ENCODE measurements around the gene COL18A1.

Gene COL18A1

DNA sequence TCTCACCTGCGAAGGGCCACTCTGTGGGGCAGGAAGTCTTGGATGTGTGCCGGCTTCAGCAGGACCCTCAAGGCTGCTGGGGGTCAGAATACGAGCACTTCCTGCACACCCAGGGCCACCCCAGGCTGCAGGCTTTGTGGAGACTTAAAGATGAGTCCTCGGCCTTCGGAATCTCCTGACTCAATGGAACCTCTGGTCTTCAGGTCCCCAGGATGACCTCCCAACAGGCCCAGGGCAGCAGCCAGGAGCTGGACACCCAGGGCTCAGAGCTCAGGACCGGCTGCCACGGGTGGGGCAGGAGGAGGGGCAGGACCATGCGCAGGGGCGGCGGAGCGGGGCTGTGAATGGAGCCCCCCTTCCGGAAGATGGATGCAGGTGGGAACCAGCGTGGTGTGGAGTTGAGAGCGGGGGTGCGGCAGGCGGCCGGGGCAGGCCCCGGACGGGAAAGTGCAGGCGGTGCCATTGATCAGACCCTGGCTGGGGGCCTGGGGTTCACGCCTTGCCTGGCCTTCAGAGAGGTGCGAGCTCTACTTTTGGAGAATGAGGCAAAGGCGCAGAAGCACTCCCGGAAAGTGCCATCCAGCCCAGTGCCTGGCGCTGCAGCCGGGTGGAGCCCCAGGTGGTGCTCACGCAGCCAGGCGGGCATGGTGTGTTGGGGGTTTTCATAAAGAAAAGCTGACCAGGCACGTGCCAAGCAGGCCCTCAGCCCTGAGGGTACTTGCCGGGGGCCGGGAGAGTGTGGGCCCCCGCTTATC is 10.4 kb downstream of the COL18A1 start:
- DNase-seq = peak; percentile 31

DNA sequence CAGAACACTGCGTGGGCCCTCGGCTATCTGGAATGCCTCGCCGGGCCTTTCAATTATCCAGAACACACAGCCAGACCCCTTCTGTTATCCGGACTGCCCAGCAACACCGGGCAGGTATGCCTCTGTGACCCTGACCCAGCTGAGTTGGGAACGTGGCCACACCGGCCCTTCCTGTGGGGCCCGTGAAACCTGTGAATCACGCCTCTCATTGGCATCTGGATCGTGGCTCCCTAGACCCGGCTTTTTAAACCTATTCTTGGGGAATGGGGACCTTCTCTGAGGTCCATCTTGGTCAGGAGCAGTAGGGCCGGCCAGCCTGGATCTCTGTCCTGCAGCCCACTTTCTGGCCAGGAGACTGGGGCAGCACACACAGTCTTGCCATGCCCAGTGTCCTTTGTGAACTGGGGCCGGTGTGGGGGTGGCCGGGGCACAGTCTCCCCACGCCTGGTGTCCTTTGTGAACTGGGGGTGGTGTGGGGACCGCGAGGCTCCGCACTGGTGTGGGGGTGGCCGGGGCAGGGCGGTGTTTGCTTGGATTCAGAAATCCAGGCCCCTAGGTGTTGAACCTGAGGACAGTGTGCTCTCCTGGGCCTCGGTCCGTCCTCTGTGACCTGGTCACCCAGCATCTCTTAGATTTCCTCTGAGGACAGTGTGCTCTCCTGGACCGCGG is 11.1 kb downstream of the COL18A1 start:
- DNase-seq = peak; percentile 9

DNA sequence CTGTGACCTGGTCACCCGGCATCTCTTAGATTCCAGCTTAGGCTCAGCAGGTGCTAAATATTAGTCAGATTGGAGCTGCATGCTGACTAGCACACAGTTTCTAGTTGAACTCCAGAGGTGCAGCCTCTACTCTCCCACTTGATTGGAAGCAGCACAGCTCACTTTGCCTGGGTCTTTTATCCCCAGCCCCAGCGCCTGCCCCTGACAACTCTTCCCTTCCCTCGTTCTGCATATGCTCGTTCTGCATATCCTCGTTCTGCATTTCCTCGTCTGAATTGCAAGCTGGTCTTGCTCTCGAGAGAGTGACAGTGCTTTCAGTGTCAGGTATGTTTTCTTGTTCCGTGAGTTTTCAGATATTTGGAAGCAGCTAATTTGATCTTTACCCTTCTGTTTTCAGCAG is 11.7 kb downstream of the COL18A1 start:
- DNase-seq = peak; percentile 42

DNA sequence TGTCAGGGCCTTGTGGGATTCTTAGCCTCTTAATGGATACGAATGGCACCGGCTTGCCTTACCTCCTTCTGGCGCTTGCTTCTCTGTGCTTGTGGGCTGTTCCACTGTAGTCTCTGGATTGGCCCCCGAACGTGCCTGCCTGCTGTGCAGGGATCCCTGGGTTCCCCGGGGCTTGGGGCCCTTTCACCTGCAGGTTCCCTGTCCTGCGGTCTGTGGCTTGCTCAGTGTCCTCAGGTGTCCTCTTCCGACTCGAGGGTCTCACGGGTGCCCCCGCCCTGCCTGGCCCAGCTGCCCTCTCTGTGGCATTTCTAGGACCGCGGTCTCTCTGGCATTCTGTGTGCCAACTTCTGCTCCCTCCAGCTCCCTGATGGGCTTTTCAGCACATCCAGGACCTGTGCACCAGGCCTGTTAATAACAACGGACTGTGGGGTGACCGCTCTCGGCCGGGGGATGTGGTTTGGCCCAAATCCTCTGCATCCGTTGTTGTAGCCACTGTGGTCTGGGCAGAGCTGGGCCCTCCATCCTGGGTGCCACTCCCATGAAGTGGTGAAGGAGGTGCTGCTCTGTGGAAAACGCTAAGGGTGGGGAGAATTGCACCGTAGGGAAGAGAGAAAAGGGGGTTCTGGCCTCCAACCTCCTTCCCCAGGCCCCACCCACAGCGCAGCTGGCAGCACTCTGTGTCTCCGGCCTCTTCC is 12.4 kb downstream of the COL18A1 start:
- DNase-seq = peak; percentile 32

DNA sequence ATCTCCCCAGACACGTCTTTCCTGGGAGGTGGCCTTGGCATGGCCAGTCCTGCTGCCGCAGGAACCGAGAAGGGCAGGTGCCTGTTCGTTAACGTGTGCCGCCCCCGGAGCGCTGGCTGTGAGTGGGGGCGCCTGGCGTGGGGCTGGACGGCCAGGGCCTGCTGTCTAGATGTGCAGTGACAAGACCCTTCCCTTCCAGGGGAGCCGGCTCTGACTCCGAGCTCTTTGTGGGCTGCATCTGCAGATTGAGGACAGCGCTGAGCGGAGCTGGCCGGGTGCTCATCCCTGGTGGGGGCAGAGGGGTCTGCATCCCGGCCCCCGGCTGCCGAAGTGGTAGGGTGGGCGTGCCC is 13.0 kb downstream of the COL18A1 start:
- no peak for DNase-seq

DNA sequence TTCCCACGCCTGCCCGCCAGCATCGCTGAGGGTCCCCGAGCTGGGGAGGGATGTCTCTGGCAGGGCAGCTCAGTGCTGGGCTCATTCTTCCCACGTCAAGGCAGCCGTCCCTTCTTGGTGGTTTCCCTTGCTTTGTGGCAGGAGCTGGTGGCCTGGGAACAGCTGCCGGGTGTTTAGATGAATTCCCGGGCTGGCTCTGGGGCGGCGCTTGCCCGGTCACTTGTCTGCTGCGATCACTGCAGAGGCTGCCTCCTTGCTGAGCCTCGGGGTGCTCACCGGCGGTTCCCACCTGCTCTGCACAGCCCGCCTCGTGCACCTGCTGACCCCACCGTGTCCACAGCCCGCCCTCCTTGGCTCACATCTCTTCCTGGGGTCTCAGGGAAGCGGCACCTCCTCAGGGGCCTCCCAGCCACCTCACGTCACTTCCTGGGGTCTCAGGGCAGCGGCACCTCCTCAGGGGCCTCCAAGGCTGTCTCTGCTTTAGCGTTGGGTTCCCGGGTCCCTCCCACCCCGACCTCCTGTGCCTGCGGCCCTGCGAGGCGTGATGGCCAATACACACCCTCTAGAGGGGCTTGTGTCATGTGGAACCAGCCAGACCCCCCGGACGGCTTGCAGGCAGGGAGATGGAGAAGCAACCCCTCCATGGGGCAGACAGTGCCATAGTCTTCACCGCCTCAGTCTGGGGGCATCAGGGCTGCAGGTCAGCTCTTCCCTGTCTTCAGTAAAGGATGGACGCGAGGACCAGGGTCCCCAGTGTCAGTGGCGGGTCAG is 13.5 kb downstream of the COL18A1 start:
- peak; percentile 51 for DNase-seq

DNA sequence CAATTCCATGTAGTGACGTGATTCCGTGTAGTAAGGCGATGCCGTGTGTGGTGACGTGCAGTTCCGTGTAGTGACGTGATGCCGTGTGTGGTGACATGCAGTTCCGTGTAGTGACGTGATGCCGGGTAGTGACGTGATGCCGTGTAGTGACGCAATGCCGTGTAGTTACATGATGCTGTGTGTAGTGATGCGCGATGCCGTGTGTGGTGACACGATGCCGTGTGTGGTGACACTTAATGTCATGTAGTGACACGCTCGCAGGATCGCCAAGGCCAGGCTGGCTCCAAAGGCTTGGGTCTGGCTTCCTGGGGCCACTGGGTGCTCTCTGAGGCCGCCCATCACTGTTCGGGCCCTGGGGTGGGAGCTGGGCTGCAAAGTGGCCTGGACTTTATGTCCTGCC is 14.2 kb downstream of the COL18A1 start:
- DNase-seq = peak; percentile 28

DNA sequence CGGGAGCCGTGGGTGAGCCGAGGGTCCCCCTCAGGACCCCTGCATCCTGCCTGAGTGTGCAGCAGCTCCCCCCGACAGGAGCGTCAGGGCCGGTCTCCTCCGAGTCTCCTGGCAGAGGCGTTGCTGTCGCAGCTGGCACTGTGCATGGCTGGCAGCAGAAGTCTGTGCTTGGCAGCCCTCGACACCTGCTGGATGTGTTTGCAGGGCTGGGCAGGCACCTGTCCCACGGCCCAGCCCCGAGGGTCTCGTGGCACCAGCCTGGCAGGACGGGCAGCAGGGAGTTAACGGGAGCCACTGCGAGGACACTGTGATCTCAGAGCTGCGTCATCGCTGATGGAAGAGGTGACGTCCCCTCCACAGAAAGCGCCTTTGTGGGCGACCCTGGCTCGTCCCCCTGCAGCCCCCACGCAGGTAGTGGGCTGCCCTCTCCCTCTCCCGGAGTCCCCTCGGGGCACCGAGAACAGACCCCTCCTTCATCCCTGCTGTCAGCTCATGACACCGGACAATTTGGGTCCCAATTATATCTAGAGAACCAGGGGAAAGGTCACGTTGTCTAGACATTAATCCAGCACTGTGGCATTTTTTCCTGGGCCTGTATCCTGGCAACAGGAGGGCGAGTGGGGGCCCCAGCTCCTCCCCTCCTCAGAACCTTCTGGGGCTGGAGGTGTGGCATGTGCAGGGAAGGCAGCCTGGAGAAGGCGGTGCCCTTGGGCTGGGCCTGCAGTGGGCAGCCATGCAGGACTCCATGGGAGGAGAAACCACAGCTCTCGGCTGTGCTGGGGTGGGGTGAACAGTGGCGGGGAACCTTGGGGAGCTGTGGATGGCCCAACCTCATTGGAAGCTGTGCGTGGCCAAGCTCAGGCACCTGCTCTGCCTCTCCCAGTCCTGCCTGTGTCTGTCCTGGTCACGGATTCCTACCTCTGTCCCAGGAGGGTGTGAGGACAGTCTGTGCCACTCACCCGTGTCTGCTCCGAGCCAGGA is 15.4 kb downstream of the COL18A1 start:
- DNase-seq = peak; percentile 45

DNA sequence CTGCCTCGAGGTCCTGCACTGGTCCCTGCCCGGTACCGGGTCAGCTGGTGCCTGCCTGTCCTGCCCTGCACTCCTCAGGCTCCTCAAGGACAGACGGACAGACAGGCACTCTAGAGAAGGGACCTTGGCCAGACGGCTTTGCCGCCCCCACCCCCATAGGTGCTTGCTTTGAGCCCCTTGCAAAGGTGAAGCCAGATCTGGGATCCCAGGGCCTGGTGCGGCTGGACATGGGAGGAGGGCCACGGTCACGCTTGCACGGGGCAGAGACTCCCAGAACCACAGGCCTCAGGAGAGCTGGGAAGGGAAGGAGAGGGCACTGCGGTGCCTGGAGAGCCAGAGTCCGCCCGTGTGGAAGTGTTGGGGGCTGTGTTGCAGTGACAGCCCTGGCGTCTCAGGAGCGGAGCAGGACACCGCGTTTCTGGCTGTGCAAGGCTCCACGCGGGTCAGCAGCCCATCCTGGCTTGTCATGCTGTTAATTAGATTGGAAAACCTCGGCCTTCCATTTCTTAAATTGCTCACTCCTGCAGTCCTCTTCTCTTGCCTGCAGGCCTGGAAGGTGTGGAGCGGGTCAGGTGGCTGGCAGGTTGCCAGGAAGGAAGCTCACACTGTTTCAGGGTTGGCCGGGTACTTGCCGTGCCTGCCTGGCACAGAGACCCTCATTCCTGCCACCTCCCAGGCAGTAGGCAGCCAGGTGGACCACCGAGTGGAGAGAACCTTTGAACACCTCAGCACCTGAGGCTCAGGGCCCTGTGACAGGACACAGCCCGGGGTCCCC is 16.3 kb downstream of the COL18A1 start:
- peak; percentile 41 for DNase-seq

DNA sequence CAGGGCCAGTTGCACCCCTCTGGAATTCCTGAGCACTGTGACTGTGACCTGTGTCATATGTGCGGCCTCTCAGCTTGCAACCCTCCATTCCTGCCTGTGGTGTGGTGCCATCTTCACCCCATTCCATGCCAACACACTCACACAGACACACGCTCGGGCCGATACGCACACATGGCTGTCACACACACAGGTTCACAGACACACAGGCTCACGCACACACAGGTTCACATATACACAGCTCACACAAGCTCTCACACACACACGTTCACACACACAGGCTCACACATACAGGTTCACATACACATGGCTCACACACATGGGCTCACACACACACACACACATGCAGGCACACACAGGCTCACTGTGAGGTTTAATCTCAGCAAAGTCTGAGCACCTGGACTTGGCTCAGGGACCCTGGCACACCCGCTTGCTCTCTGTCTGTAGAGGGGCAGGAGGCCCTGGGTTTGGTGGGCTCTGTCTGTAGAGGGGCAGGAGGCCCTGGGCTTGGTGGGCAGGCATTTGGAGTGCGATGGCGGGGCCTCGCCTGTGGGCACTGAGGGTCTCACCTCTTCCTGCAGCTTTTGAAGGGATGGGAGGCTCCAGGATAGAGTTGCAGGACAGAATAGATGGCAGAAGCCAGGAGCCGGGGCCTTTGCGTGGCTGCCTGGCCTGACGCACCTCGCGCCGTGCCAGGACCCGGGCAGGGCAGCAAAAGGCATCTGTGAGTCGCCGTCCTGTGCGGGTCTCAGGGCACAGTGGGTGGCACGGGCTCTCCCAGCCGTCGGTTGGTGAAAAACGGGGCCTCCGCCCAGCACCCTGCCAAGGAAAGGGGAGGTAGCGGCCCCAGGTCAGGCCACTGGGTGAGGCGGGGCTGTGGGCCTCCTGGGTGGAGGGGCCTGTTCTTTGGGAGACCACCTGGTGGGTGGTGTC is 17.1 kb downstream of the COL18A1 start:
- DNase-seq = peak; percentile 36

DNA sequence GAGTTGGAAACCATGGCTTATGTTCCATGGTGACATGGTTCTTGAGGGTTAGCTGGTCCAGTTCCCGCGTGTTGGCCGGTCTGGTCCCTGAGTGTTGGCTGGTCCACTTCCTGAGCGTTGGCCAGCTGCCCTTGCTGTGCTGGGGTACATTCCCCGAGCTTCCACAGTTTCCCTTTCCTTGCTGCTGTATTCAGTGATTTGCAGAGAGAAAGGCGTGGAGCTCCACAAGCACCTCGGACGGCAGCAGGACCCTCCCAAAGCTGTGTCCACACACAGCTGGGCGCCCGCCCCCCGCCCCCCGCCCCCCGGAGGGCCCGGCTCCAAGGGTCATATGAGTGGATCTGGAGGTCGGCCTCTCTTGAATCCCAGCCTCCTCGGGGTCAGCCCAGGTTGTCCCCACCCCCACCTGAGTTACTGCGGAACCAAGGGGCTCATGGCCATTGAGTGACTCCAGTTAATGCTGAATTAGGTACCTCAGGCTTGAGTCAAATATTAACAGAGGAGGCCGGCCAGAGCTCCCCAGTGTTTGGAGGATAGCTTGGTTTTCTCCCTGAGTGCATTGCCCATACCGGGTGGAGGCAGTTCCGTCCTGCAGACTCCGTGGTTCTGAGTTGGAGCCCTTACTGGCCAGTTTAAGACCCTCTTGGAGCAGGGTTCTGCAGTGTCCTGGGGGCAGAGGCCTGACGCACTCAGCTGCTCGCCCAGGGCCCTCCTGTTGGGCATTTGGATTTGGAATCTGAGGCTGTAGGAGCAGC is 18.4 kb downstream of the COL18A1 start:
- peak; percentile 29 for DNase-seq

DNA sequence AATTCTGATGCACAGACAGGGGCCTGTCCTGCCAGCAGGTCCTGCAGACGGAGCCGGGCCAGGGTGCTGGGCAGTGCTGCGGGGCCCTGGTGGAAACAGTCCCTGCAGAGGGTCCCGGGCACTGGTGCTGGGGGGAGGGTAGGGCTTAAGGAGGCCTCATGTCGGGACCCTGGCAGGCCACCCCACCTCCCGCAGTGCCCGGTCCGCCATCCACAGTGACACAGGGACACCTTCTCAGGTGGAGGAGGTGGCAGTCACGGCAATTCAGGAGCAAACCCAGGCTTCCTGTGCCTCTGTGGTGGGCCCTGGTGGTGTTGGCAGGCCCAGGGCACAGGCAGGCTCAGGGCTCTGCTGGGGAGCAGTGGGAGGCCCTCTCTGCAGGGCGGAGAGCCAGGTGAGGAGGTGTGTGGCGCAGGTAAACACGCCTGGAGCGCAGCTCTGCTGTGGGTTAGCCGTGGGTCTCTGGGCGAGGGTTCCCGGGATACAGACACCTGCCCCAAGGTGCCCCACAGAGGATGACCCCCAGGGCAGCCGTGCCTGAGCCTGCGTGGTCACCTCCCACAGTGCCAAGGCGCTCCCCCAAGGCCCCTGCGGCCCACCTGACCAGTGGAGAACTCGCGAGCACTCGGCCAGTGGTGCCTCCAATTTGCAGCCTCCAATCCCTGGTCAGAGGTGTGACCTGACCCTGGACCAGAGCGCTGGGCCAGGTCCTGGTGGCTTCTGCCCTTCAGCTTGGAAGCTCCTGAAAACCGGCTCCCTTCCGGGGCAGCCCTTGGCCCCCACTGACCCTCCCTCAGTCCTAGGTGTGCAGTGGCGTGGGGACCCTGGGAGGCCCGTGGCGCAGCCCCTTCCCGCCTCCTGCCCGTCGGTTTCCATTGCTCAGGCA is 19.2 kb downstream of the COL18A1 start:
- DNase-seq = no peak

DNA sequence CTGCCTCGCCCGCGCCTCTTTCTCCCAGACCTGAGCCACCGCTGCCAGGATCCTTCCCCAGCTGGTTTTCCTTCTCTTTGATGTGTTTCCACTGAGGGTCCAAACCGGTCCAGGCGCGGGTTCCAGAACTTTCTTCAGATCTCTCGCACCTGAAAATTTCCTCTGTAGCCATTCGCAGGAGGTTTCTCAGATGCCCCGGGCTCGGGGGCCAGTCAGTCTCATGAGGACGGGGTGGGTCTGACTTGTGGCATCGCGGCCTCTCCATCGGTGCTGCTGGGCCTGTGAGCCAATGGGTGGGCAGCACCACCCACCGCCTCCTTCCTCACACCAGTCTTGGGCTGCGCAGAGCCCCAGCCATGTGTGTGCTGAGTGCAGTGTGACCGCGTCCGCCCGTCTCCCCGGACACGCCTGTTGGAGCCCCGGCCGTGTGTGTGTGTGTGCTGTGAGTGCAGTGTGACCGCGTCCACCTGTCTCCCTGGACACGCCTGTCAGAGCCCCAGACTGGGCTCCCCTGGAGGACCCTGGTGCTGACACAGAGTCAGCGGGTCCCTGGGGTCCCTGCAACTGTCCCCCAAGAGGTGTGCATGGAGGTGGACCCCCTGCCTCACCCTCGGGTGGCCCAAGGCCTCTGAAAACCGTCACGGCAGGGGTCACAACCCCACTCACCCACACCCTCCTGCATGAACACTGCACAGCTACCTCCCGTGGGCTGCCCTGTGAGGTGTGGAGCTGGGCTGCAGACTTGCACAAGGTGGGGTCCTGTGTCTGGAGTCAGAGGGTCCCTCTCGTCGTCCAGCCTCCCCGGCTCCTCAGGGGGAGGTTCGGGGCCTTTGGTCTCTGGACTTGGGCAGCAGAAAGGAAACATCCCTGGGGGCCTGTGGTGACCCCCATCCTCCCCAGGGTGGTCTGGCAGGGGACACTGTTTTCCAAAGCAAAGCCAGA is 20.2 kb downstream of the COL18A1 start:
- no peak for DNase-seq

DNA sequence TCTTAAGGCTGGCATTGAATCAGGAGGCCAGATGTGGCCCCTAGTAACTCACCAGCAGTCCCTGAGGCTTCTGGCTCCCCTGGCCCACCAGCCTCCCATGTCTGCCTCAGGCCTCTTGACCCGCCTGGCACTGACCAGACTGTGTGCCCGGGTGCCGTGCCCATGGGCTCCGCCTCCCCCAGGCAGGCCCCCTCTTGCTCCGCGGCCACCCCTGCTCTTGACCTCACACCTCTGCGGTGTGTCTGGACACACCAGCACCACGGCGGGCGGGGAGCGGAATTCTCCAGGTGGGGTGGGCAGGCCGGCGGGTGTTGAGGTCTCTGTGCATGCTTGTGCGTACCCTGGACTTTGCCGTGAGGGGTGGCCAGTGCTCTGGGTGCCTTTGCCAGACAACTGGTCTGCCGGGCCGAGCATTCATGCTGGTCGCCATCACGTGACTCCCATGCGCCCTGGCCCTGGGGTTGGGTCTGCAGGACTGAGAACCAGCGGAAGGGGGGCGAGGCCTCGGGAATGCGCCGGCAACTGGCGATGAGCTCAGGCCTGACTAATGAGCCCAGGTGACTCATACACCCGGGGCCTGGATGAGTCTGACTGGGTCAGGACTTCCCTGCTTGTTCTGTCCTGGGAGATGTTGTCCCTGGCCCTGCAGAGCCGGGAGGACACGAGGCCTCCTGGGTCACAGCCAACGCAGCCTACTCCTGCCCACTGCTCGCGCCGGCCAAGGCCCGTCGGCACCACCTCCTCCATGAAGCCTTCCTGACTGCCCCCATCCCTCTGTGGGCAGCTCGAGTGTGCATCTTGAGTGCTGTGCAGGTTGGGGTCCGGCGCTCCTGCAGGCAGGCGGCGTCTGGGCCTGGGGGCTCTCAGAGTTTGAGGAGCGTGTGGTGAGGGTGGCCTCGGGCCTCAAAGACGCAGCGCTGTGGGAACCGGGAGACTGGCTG is 22.6 kb downstream of the COL18A1 start:
- no peak for DNase-seq

DNA sequence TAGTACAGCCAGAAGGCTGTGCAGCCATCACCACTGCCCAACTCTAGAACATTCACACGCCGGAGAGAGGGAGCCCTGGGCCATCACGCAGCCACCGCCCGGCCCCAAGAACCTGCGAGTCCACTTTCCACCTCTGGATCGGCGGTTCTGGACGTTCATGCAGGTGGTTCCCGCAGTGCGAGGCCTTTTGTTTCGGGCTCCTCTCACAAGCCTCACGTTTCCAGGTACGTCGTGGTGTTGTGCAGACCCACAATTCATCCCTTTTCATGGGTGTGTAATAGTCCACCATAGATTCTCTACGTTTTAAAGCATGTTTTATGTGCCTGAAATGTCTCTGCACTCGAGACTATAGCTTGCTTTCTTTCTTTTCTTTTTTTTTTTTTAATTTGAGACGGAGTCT is 23.6 kb downstream of the COL18A1 start:
- no peak for DNase-seq

Measured in right forelimb (tissue), 1 donor.